GM12878 (cell line): ENCODE measurements around the gene THAP4. TPM values are rescaled to one million over a fixed set of nuclear protein-coding genes. Genes with fewer than 3 reads are reported as not detected.

Source experiments
- ATAC-seq: fragments of 200-7000 bp; cut with Tn5 transposase; 3 replicates; pipeline ENCODE4 v1.9.1; 2020; ENCODE audit warnings: mild to moderate bottlenecking, moderate library complexity
- BruUV-seq: library from RNA; stranded (reverse); fragments of 400-500 nt; replicated peaks from 2 replicates; lab custom pipeline; 2021; lab: Mats Ljungman, UMichigan
- CTCF ChIA-PET: fragments of 300-600 bp; sonication (Branson Sonifier 250); formaldehyde crosslinking; extraction: SDS; loops from one replicate; lab custom pipeline; 2021; ENCODE audit warnings: inconsistent platforms; lab: Yijun Ruan, JAX
- POLR2A ChIA-PET: fragments of 350-600 bp; formaldehyde crosslinking; extraction: SDS; loops from one replicate; lab custom pipeline; 2021; ENCODE audit warnings: inconsistent platforms; lab: Charles Lee
- RAD21 ChIA-PET: fragments of 300-600 bp; sonication (Branson Sonifier 250); formaldehyde crosslinking; loops from one replicate; lab custom pipeline; 2023; ENCODE audit warnings: antibody characterized with exemption; ENCODE audit not compliant: unreplicated experiment; lab: Charles Lee
- SMC1A ChIA-PET: fragments of 300-600 bp; sonication (Branson Sonifier 250); formaldehyde crosslinking; loops from one replicate; lab custom pipeline; 2023; ENCODE audit not compliant: unreplicated experiment, uncharacterized antibody; lab: Charles Lee
- DNase-seq: peaks from one replicate; pipeline ENCODE4 v3.0.0-alpha.2; 2011; ENCODE audit warnings: low read depth, low spot score
- FAIRE-seq: peaks from 3 replicates; lab custom pipeline; 2011; peaks lifted over from hg19 to GRCh38; lab: Jason Lieb, UNC
- H2AFZ ChIP-seq: 2 replicates; pipeline ENCODE4 v1.6.0; 2011; ENCODE audit warnings: low read depth, low read length, control low read depth; ENCODE audit not compliant: control insufficient read depth
- H3K27ac ChIP-seq: 2 replicates; pipeline ENCODE4 v1.5.1; 2011; ENCODE audit warnings: control low read depth; ENCODE audit not compliant: control insufficient read depth, insufficient read depth
- H3K27me3 ChIP-seq, 2 experiments: replicated peaks in 1 of 2; 2 replicates each; pipeline versions ENCODE4 v1.6.0 to v1.6.1; 2011; ENCODE audit warnings: low read length in 1 of 2; ENCODE audit not compliant: control insufficient read depth in 2 of 2, insufficient read depth in 2 of 2
- H3K36me3 ChIP-seq, 2 experiments: 2 replicates each; pipeline ENCODE4 v1.5.1; 2011; ENCODE audit warnings: low read length in 1 of 2; ENCODE audit not compliant: control insufficient read depth in 2 of 2, insufficient read depth in 2 of 2
- H3K4me1 ChIP-seq: 2 replicates; pipeline ENCODE4 v1.6.1; 2011; ENCODE audit warnings: mild to moderate bottlenecking, low read length, moderate library complexity, mixed read lengths; ENCODE audit not compliant: control insufficient read depth, insufficient read depth
- H3K4me2 ChIP-seq: 2 replicates; pipeline ENCODE4 v1.6.0; 2011; ENCODE audit warnings: control low read depth; ENCODE audit not compliant: control insufficient read depth, insufficient read depth
- H3K4me3 ChIP-seq: fragments of 200-600 bp; sonication (generic); 2 replicates; pipeline ENCODE4 v1.5.1; 2016
- H3K79me2 ChIP-seq: 2 replicates; pipeline ENCODE4 v1.6.0; 2011; ENCODE audit warnings: low read length; ENCODE audit not compliant: control insufficient read depth, insufficient read depth
- H3K9ac ChIP-seq: 2 replicates; pipeline ENCODE4 v1.8.0; 2011; ENCODE audit warnings: low read length, control low read depth, mixed read lengths; ENCODE audit not compliant: control insufficient read depth, insufficient read depth
- H3K9me3 ChIP-seq: replicated peaks from 3 replicates; pipeline ENCODE4 v1.5.1; 2011; ENCODE audit warnings: mild to moderate bottlenecking, low read length; ENCODE audit not compliant: control insufficient read depth, insufficient read depth
- H4K20me1 ChIP-seq: 2 replicates; pipeline ENCODE4 v1.6.0; 2011; ENCODE audit not compliant: control insufficient read depth, insufficient read depth
- ASH2L ChIP-seq: fragments of 300-600, 200-600 bp; sonication (generic); IDR thresholded peaks from 2 replicates; pipeline ENCODE4 v1.6.1; 2017; ENCODE audit warnings: low read depth, mild to moderate bottlenecking, borderline replicate concordance
- CEBPB ChIP-seq, 2 experiments: fragments of 150-350 bp in 1 of 2; IDR thresholded peaks; 2 replicates each; pipeline ENCODE4 v1.6.1; 2012 to 2014; ENCODE audit warnings: low read depth in 2 of 2, low read length in 2 of 2, borderline replicate concordance in 1 of 2, inconsistent platforms in 1 of 2
- HCFC1 ChIP-seq: fragments of 150-350 bp; IDR thresholded peaks from 2 replicates; pipeline ENCODE4 v1.6.1; 2014; ENCODE audit warnings: low read length
- MXI1 ChIP-seq: fragments of 150-350 bp; IDR thresholded peaks from 2 replicates; pipeline ENCODE4 v1.6.1; 2011; ENCODE audit warnings: low read depth, mild to moderate bottlenecking, inconsistent platforms, low read length, improper control_type of control experiment
- NFYB ChIP-seq: IDR thresholded peaks from 2 replicates; pipeline ENCODE4 v1.6.1; 2011; ENCODE audit warnings: low read depth, mild to moderate bottlenecking, low read length, improper control_type of control experiment, moderate library complexity; ENCODE audit not compliant: insufficient read depth
- NRF1 ChIP-seq: conservative IDR thresholded peaks from 2 replicates; pipeline ENCODE4 v1.6.1; 2011; ENCODE audit warnings: mild to moderate bottlenecking, low read depth, low read length, improper control_type of control experiment
- SRF ChIP-seq, 2 experiments: IDR thresholded peaks; 2 replicates each; pipeline ENCODE4 v1.6.1; 2011; ENCODE audit warnings: low read depth in 2 of 2, low read length in 2 of 2, mild to moderate bottlenecking in 1 of 2, moderate library complexity in 1 of 2
- WGBS: methylation state at CpG from one replicate; pipeline ENCODE4 v1.1.6; 2016; ENCODE audit warnings: low lambda C conversion rate; ENCODE audit not compliant: insufficient replicate concordance, insufficient coverage; ENCODE audit errors: missing lambda C conversion rate; 5-methylcytosine and 5-hydroxymethylcytosine counted together
- in situ Hi-C: fragments of 300-500 bp; cut with MboI; formaldehyde crosslinking; loops from 9 replicates; pipeline ENCODE4 v1.14.3; 2018; ENCODE audit warnings: mixed read lengths
- intact Hi-C: fragments of 100-400 bp; cut with micrococcal nuclease; formaldehyde crosslinking; loops from one replicate; pipeline ENCODE4 v1.14.2; 2022; ENCODE audit not compliant: unreplicated experiment
- polyA plus RNA-seq, 11 experiments: library from polyadenylated mRNA; depleted of rRNA in 4 of 11; unstranded in 6 of 11; stranded (reverse) in 5 of 11; fragments of >200 nt; fragmentation: Nextera tagmentation in 4 of 11; fragmentation: Illumina TruSeq in 1 of 11; extraction: Ambion mirVana in 4 of 11; extraction: Trizol in 1 of 11; gene quantifications; 1 replicate in 1 of 11; 2 replicates in 10 of 11; pipeline versions ENCODE4 v1.2.1 to v1.2.3, GENCODE V29; 2011 to 2016; ENCODE audit warnings: inconsistent platforms in 2 of 11, missing spikeins in 2 of 11, low read depth in 1 of 11
- total RNA-seq, 4 experiments: library from RNA; depleted of rRNA in 3 of 4; stranded (reverse); fragments of >200 nt in 3 of 4; fragmentation: Illumina TruSeq in 1 of 4; extraction: Trizol in 1 of 4; gene quantifications; 2 replicates each; pipeline versions ENCODE4 v1.2.1 to v1.2.3, GENCODE V29; 2013 to 2021
- TF ChIP-seq, protein P1 (sequence below): fragments of 450-650 bp; IDR thresholded peaks from 2 replicates; pipeline ENCODE4 v1.6.1; 2017; ENCODE audit warnings: antibody characterized with exemption, mild to moderate bottlenecking, moderate library complexity

Gene THAP4
- total and polyA plus RNA-seq, 10 of the 15 experiments (the other 5 are each of a cell fraction or from before 2014, with no cell fraction given), result 12.9 to 67.7 (median 44.5) TPM

DNA sequence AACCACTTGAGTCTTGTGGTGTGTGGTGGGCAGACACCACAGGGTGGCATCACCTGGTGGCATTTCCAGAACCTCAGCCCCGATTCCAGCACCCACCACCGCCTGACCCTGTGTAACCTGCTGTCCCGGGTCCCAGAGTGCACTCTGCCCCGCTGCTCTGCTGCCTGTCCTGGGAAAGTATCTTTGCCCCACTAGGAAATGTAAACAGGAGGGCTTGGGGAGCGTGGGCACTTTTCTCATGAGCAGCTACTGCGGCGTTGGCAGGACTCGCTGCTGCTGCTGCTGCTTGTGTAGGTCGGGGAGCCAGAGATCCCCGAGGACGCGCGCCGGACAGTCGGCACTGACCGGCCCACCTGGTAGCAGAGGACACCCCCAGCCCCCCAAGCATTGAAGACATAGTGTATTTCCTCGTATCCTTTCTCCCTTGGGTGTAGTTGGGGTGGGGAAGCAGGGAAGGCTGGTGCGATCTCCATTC is 36.3 kb upstream of the THAP4 start:
- 70% methylated on average over 18 of the region's 18 CpGs for WGBS
- no peaks in the 10 kb centered on the region for H3K79me2 ChIP-seq
- H3K27me3 ChIP-seq, result no peaks in the 10 kb centered on the region
- H3K9ac ChIP-seq, result no peak overlapping the region
- no peak for TF ChIP-seq MXI1
- no peak for TF ChIP-seq NFYB
- no peak for TF ChIP-seq SRF (IDR thresholded peaks at IDR 0.05; ENCODE audit: low read depth in 2 of 2, low read length in 2 of 2)
- TF ChIP-seq ASH2L, result no peak
- no peak for TF ChIP-seq HCFC1
- TF ChIP-seq NRF1, result no peak
- no peak for TF ChIP-seq CEBPB (IDR thresholded peaks at IDR 0.05; ENCODE audit: borderline replicate concordance in 1 of 2, low read depth in 2 of 2, low read length in 2 of 2)
- TF ChIP-seq, protein P1, sequence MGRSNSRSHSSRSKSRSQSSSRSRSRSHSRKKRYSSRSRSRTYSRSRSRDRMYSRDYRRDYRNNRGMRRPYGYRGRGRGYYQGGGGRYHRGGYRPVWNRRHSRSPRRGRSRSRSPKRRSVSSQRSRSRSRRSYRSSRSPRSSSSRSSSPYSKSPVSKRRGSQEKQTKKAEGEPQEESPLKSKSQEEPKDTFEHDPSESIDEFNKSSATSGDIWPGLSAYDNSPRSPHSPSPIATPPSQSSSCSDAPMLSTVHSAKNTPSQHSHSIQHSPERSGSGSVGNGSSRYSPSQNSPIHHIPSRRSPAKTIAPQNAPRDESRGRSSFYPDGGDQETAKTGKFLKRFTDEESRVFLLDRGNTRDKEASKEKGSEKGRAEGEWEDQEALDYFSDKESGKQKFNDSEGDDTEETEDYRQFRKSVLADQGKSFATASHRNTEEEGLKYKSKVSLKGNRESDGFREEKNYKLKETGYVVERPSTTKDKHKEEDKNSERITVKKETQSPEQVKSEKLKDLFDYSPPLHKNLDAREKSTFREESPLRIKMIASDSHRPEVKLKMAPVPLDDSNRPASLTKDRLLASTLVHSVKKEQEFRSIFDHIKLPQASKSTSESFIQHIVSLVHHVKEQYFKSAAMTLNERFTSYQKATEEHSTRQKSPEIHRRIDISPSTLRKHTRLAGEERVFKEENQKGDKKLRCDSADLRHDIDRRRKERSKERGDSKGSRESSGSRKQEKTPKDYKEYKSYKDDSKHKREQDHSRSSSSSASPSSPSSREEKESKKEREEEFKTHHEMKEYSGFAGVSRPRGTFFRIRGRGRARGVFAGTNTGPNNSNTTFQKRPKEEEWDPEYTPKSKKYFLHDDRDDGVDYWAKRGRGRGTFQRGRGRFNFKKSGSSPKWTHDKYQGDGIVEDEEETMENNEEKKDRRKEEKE, result no peak
- no TSS peak for BruUV-seq
- no peaks in the 10 kb centered on the region for H3K9me3 ChIP-seq
- no peak for ATAC-seq
- no peaks in the 10 kb centered on the region for H3K4me1 ChIP-seq
- DNase-seq, result no peak
- in situ Hi-C loops, result no loop called here
- no peak overlapping the region for H3K4me2 ChIP-seq
- no peak overlapping the region for H2AFZ ChIP-seq
- CTCF ChIA-PET, result no interaction called here
- FAIRE-seq, result no peak
- POLR2A ChIA-PET, result no interaction called here
- no peaks in the 10 kb centered on the region for H4K20me1 ChIP-seq
- RAD21 ChIA-PET, result no interaction called here
- peaks cover 0 to 10% of the 10 kb centered on the region in 2 experiments; a peak in 3 of 4 replicates for H3K36me3 ChIP-seq
- no peak overlapping the region for H3K27ac ChIP-seq
- intact Hi-C loops, result no loop called here
- no peak overlapping the region for H3K4me3 ChIP-seq
- SMC1A ChIA-PET, result no interaction called here
